ENCODE results near the gene RAB5IF. TPM values are rescaled to one million over a fixed set of nuclear protein-coding genes. Genes with fewer than 3 reads are reported as not detected.

Gene RAB5IF
- total and polyA plus RNA-seq, 2 of the 8 experiments (the other 6 are each of a cell fraction or from before 2014, with no cell fraction given), result 95.5 to 148 TPM

DNA sequence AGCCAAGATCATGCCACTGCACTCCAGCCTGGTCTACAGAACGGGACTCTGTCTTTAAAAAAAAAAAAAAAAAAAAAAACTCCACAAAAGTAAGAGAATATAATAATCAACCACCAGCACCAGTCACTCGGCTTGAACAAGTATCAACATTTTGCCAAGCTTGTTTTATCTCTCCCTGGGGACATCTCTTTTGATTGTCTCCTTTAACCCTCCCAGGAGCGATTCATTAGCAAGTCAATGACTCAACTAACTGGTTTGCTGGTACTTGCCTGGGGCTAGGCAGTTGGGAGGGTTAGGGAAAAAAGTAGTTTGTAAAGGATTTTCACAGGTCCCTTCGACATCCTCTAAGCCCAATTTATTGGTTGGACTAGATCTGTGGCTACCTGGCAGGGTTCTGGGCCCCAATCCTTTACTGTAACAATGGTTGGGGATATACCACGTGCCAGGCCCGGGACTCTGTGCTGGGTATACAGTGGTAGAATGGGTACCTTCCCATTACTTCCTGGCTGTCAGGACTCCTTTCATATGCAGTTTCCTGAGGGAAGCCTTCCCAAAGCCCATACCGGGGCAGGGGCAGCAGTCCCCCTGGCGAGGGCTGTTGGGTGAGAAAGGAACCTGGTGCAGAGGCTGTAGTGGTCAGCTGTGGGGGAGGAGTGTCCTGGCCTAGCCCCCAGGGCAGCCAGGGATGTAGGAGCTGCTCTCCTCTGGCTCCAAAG is 20.0 kb upstream of the RAB5IF start (continued):
- TF ChIP-seq CEBPB (IDR thresholded peaks at IDR 0.05; ENCODE audit: low read depth, low read length) (no peak), YY1 (IDR thresholded peaks at IDR 0.05; ENCODE audit: low read depth, low read length) (peak; percentile 14; the same call in 1 of the 2 replicates), CHD2 (IDR thresholded peaks at IDR 0.05; ENCODE audit: low read length) (no peak), CTCF (IDR thresholded peaks at IDR 0.05; ENCODE audit: control extremely low read depth in 1 of 3, insufficient read depth in 1 of 3, low read depth in 1 of 3, low read length in 3 of 3) (no peak), SRF (IDR thresholded peaks at IDR 0.05; ENCODE audit: low read depth, low read length) (no peak), ATF3 (IDR thresholded peaks at IDR 0.05; ENCODE audit: insufficient read depth, low read depth, low read length) (peak; percentile 68), MAX (IDR thresholded peaks at IDR 0.05) (peak; percentile 87), ASH2L (IDR thresholded peaks at IDR 0.05; ENCODE audit: low read length) (peak; percentile 98), CTBP2 (IDR thresholded peaks at IDR 0.05; ENCODE audit: borderline replicate concordance, insufficient read depth, insufficient read length, low read length) (no peak), RBBP5 (IDR thresholded peaks at IDR 0.05; ENCODE audit: borderline replicate concordance, low read depth, low read length) (peak; percentile 93; the same call in 1 of the 2 replicates), CHD1 (IDR thresholded peaks at IDR 0.05; ENCODE audit: low read depth, low read length) (no peak), NRF1 (IDR thresholded peaks at IDR 0.05; ENCODE audit: low read depth, low read length) (no peak), RNF2 (IDR thresholded peaks at IDR 0.05; ENCODE audit: borderline replicate concordance, low read depth, low read length, missing control alignments, poor library complexity, severe bottlenecking) (no peak), TAF1 (IDR thresholded peaks at IDR 0.05; ENCODE audit: low read depth, low read length) (no peak), MAFK (IDR thresholded peaks at IDR 0.05; ENCODE audit: low read depth, low read length) (no peak; the same call in 1 of the 2 replicates), HDAC2 (IDR thresholded peaks at IDR 0.05; ENCODE audit: borderline replicate concordance in 1 of 2, low read depth in 2 of 2, low read length in 2 of 2) (0 out of 4 replicates have a peak, but pooled peaks of 1 of the 2 experiments have one; percentile 56), SP1 (IDR thresholded peaks at IDR 0.05; ENCODE audit: low read depth, low read length) (peak; percentile 78; the same call in 1 of the 2 replicates), SP4 (IDR thresholded peaks at IDR 0.05; ENCODE audit: low read length) (no peak)
- TF ChIP-seq, protein P1, sequence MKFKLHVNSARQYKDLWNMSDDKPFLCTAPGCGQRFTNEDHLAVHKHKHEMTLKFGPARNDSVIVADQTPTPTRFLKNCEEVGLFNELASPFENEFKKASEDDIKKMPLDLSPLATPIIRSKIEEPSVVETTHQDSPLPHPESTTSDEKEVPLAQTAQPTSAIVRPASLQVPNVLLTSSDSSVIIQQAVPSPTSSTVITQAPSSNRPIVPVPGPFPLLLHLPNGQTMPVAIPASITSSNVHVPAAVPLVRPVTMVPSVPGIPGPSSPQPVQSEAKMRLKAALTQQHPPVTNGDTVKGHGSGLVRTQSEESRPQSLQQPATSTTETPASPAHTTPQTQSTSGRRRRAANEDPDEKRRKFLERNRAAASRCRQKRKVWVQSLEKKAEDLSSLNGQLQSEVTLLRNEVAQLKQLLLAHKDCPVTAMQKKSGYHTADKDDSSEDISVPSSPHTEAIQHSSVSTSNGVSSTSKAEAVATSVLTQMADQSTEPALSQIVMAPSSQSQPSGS (IDR thresholded peaks at IDR 0.05; ENCODE audit: low read length), result no peak
